GM12872 (cell line): Measurements from ENCODE around the gene ACCS.

Experiments
- CTCF ChIP-seq: IDR thresholded peaks from 3 replicates; pipeline ENCODE4 v1.5.1; 2011; ENCODE audit warnings: low read depth, mild to moderate bottlenecking, low read length, moderate library complexity; ENCODE audit not compliant: insufficient read depth

ACCS gene

GRCh38 chr11:44082645-44083044 is 16.6 kb downstream of the ACCS start:
- TF ChIP-seq CTCF: no peak

- TF ChIP-seq CTCF: no peak
Observed at GRCh38 chr11:44083433-44083832, 17.4 kb downstream of the ACCS start.

GRCh38 chr11:44083906-44084305 is 17.8 kb downstream of the ACCS start:
- no peak for TF ChIP-seq CTCF

- no peak for TF ChIP-seq CTCF
Observed at GRCh38 chr11:44085330-44085729, 19.3 kb downstream of the ACCS start.

GRCh38 chr11:44088377-44088776 is 22.3 kb downstream of the ACCS start:
- no peak for TF ChIP-seq CTCF

GRCh38 chr11:44088871-44089270 is 22.8 kb downstream of the ACCS start:
- TF ChIP-seq CTCF: no peak

GRCh38 chr11:44090539-44090938 is 24.5 kb downstream of the ACCS start:
- TF ChIP-seq CTCF: no peak

GRCh38 chr11:44094260-44094868 is 28.3 kb downstream of the ACCS start:
- TF ChIP-seq CTCF: peak; percentile 80
